CD14-positive monocyte (primary cell): ENCODE results near the gene SCUBE1. TPM values are rescaled to one million over a fixed set of nuclear protein-coding genes. Genes with fewer than 3 reads are reported as not detected.

Experiments
- DNase-seq, 3 donors: peaks; one replicate each; pipeline ENCODE4 v3.0.0-alpha.2; 2011 to 2022
- H2AFZ ChIP-seq: 2 replicates; pipeline ENCODE4 v1.6.0; 2012; ENCODE audit warnings: mild to moderate bottlenecking, low read depth, low read length, inconsistent platforms; ENCODE audit not compliant: insufficient read depth, poor library complexity, severe bottlenecking
- H3K27ac ChIP-seq, 2 donors: 1 replicate in 1 of 2; 2 replicates in 1 of 2; pipeline ENCODE4 v1.5.1; 2012 to 2013; ENCODE audit warnings: low read length in 2 of 2, control low read depth in 1 of 2, inconsistent platforms in 1 of 2, low read depth in 1 of 2, mild to moderate bottlenecking in 1 of 2
- H3K27me3 ChIP-seq, 2 donors: one replicate each; pipeline versions ENCODE4 v1.6.0 to v1.6.1; 2011 to 2013; ENCODE audit warnings: low read length in 2 of 2; ENCODE audit not compliant: control insufficient read depth in 2 of 2, insufficient read depth in 2 of 2
- H3K36me3 ChIP-seq, 2 donors: replicated peaks in 1 of 2; 1 replicate in 1 of 2; 2 replicates in 1 of 2; pipeline versions ENCODE4 v1.5.1 to v1.6.1; 2012 to 2013; ENCODE audit warnings: low read length in 2 of 2, control low read depth in 1 of 2, inconsistent platforms in 1 of 2, mild to moderate bottlenecking in 1 of 2; ENCODE audit not compliant: insufficient read depth in 2 of 2, control insufficient read depth in 1 of 2
- H3K4me1 ChIP-seq, 2 donors: 1 replicate in 1 of 2; 2 replicates in 1 of 2; pipeline versions ENCODE4 v1.5.1 to v1.6.1; 2012 to 2013; ENCODE audit warnings: low read length in 2 of 2, control low read depth in 1 of 2, inconsistent platforms in 1 of 2, mild to moderate bottlenecking in 1 of 2, moderate library complexity in 1 of 2; ENCODE audit not compliant: insufficient read depth in 2 of 2, control insufficient read depth in 1 of 2
- H3K4me2 ChIP-seq: replicated peaks from 2 replicates; pipeline ENCODE3; 2012; ENCODE audit warnings: low read length, moderate library complexity, mild to moderate bottlenecking; ENCODE audit not compliant: poor library complexity, severe bottlenecking; ENCODE audit errors: extremely low read depth
- H3K4me3 ChIP-seq, 3 experiments: fragments of 200-600 bp in 1 of 3; sonication (generic) in 1 of 3; replicated peaks in 1 of 3; 1 replicate in 2 of 3; 2 replicates in 1 of 3; pipeline ENCODE4 v1.5.1; 2011 to 2013; ENCODE audit warnings: low read length in 3 of 3, mild to moderate bottlenecking in 3 of 3, control low read depth in 2 of 3, low read depth in 2 of 3, inconsistent platforms in 1 of 3, moderate library complexity in 1 of 3
- H3K79me2 ChIP-seq: 2 replicates; pipeline ENCODE4 v1.6.0; 2012; ENCODE audit warnings: mild to moderate bottlenecking, control low read depth, inconsistent platforms, low read length, moderate library complexity; ENCODE audit not compliant: insufficient read depth
- H3K9ac ChIP-seq: 2 replicates; pipeline ENCODE4 v1.6.0; 2017; ENCODE audit warnings: low read length, mild to moderate bottlenecking; ENCODE audit not compliant: insufficient read depth, poor library complexity, severe bottlenecking
- H3K9me3 ChIP-seq, 2 donors: replicated peaks in 1 of 2; 1 replicate in 1 of 2; 2 replicates in 1 of 2; pipeline versions ENCODE4 v1.5.1 to v1.6.1; 2012 to 2013; ENCODE audit warnings: low read length in 2 of 2, control low read depth in 1 of 2; ENCODE audit not compliant: control insufficient read depth in 1 of 2, insufficient read depth in 1 of 2
- H4K20me1 ChIP-seq: 2 replicates; pipeline ENCODE4 v1.6.0; 2012; ENCODE audit warnings: mild to moderate bottlenecking, low read length, control low read depth, moderate library complexity; ENCODE audit not compliant: insufficient read depth
- H3K27ac Mint-ChIP-seq, 7 donors: one replicate each; pipeline ENCODE4 v1.8.0; 2020; ENCODE audit warnings: mild to moderate bottlenecking in 7 of 7, mixed read lengths in 7 of 7, moderate library complexity in 6 of 7, inconsistent platforms in 2 of 7
- H3K27me3 Mint-ChIP-seq, 3 donors: one replicate each; pipeline ENCODE4 v1.8.0; 2021 to 2022; ENCODE audit warnings: low read depth in 3 of 3, mild to moderate bottlenecking in 3 of 3, mixed read lengths in 3 of 3, moderate library complexity in 3 of 3, inconsistent platforms in 1 of 3
- H3K36me3 Mint-ChIP-seq, 2 donors: one replicate each; pipeline ENCODE4 v1.8.0; 2020; ENCODE audit warnings: mixed read lengths in 2 of 2, inconsistent platforms in 1 of 2, mild to moderate bottlenecking in 1 of 2
- H3K4me1 Mint-ChIP-seq: one replicate; pipeline ENCODE4 v1.8.0; 2020; ENCODE audit warnings: mild to moderate bottlenecking, mixed read lengths
- H3K4me3 Mint-ChIP-seq, 2 donors: one replicate each; pipeline ENCODE4 v1.8.0; 2020; ENCODE audit warnings: mild to moderate bottlenecking in 2 of 2, mixed read lengths in 2 of 2, moderate library complexity in 1 of 2
- H3K9me3 Mint-ChIP-seq, 7 donors: one replicate each; pipeline ENCODE4 v1.8.0; 2020 to 2022; ENCODE audit warnings: mixed read lengths in 7 of 7, mild to moderate bottlenecking in 6 of 7, moderate library complexity in 6 of 7, inconsistent platforms in 2 of 7
- CTCF ChIP-seq: fragments of 200-600 bp; IDR thresholded peaks from one replicate; pipeline ENCODE4 v1.8.0; 2022; ENCODE audit warnings: antibody characterized with exemption, mild to moderate bottlenecking
- WGBS: methylation state at CpG from one replicate; pipeline ENCODE4 v1.1.5; 2013; ENCODE audit warnings: missing lambda C conversion rate; ENCODE audit not compliant: insufficient coverage; 5-methylcytosine and 5-hydroxymethylcytosine counted together
- intact Hi-C, 2 donors: fragments of 100-400 bp; cut with micrococcal nuclease; formaldehyde crosslinking; loops; one replicate each; pipeline versions ENCODE4 v1.15.0 to v1.15.1; 2023
- polyA plus RNA-seq, 3 donors: library from polyadenylated mRNA; depleted of rRNA in 1 of 3; unstranded in 2 of 3; stranded (reverse) in 1 of 3; fragments of 300-500 nt in 2 of 3; fragments of >200 nt in 1 of 3; fragmentation: Illumina TruSeq in 2 of 3; gene quantifications; 1 replicate in 2 of 3; 2 replicates in 1 of 3; pipeline ENCODE4 v1.2.3, GENCODE V29; 2012 to 2021

The SCUBE1 gene
- polyA plus RNA-seq, 3 donors: 0.20 to 0.32 (median 0.26) TPM

DNA sequence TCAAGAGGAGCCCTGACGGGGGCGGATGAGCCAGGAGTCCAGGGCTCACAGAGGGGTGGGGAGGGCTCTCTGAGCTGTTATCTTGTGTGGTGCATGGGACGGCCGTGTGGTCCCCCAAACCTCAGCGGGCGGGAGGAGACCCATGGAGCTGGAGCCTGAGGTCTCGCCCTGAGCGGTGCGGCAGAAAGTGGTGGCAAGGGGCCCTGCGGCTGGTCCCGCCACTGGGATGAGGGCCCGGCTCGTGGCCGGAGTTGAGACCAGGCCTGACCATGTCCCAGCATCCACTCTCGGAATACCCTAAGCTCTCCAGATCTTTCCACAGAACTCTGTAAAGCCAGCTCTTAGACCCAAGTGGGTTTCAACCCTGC lies 133.7 kb downstream of the SCUBE1 start:
- no peak overlapping the region for H3K9ac ChIP-seq
- TF ChIP-seq CTCF: no peak
- H3K9me3 ChIP-seq: no peaks in the 10 kb centered on the region
- no peak overlapping the region for H3K4me3 ChIP-seq
- no peak overlapping the region for H3K4me2 ChIP-seq
- Mint-ChIP-seq H3K4me1 (peaks cover 2% of the 10 kb centered on the region), H3K4me3 (no peak overlapping the region), H3K27me3 (peaks cover 0 to 10% (median 2%) of the 10 kb centered on the region in 3 donors), H3K9me3 (no peaks in the 10 kb centered on the region), H3K27ac (no peak overlapping the region), H3K36me3 (no peaks in the 10 kb centered on the region)
- intact Hi-C loops: no loop called here
- no peak overlapping the region for H2AFZ ChIP-seq
- WGBS: 89% methylated on average over 8 of the region's 15 CpGs
- H4K20me1 ChIP-seq: no peaks in the 10 kb centered on the region
- H3K36me3 ChIP-seq: no peaks in the 10 kb centered on the region
- no peaks in the 10 kb centered on the region for H3K27me3 ChIP-seq
- no peak for DNase-seq
- no peak overlapping the region for H3K27ac ChIP-seq
- H3K79me2 ChIP-seq: no peaks in the 10 kb centered on the region
- no peaks in the 10 kb centered on the region for H3K4me1 ChIP-seq

DNA sequence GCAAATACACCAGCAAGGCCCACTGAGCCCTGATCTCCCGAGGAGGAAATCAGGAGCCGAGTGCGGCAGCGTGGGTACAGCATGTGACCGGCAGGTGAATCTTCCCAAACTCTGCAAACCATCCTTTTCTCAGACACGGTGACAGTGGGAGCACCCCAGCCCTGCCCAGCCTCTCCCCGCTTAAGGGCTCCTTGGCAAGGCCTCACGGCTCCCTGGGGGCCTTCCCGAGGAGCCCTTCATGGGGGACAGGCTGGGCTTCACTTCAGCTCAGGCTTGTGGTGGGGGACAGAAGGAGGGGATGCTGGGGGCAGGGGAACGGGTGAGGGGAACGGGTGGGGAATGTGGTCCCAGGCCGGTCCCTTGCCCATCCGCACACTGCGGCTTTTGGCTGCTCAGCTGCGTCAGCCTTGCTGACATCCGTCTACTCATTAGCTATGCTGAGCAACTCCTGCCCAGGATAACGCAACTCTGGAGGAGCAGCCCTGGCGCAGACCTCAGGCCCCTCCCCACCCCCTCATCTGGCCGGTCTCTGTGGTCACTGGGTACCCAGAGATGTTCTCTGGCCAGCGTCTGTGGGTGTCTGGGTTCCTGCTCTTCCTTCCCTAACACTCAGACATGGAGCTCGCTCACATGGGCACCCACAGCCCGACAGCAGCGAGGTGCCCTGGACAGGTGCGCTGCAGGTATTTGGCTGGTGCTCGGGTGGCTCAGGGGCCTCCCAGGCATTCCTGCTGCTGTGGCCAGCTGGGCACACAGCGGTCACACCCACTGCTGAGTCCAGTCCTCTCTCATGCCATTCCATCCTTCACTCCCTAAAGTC lies 134.3 kb downstream of the SCUBE1 start:
- TF ChIP-seq CTCF: no peak
- no peak for DNase-seq
- no peaks in the 10 kb centered on the region for H4K20me1 ChIP-seq
- Mint-ChIP-seq H3K4me3 (no peak overlapping the region), H3K9me3 (no peaks in the 10 kb centered on the region), H3K27ac (no peak overlapping the region), H3K27me3 (peaks cover 0 to 10% (median 2%) of the 10 kb centered on the region in 3 donors), H3K4me1 (peaks cover 2% of the 10 kb centered on the region), H3K36me3 (no peaks in the 10 kb centered on the region)
- no peak overlapping the region for H2AFZ ChIP-seq
- H3K9ac ChIP-seq: no peak overlapping the region
- H3K27me3 ChIP-seq: no peaks in the 10 kb centered on the region
- H3K4me3 ChIP-seq: no peak overlapping the region
- no peak overlapping the region for H3K27ac ChIP-seq
- intact Hi-C loops: no loop called here
- no peaks in the 10 kb centered on the region for H3K36me3 ChIP-seq
- H3K4me1 ChIP-seq: no peaks in the 10 kb centered on the region
- H3K79me2 ChIP-seq: no peaks in the 10 kb centered on the region
- no peaks in the 10 kb centered on the region for H3K9me3 ChIP-seq
- H3K4me2 ChIP-seq: no peak overlapping the region
- 89% methylated on average over 17 of the region's 26 CpGs for WGBS
